ENCODE results near the gene CDC14B. TPM values are rescaled to one million over a fixed set of nuclear protein-coding genes. Genes with fewer than 3 reads are reported as not detected.
A peak's percentile ranks its signal among the peaks of the same experiment; 100 is the strongest.

Gene CDC14B
- total and polyA plus RNA-seq, 4 donors = 2.9 to 29.8 (median 8.0) TPM

GRCh38 chr9:96509026-96509425, 110.6 kb downstream of the CDC14B start:
- Histone ChIP-seq H3K4me3 (no peak overlapping the region), H3K9me3 (ENCODE audit: control insufficient read depth in 4 of 4, insufficient read depth in 3 of 4, low read length in 3 of 4) (no peaks in the 10 kb centered on the region), H3K27me3 (ENCODE audit: control insufficient read depth in 3 of 3, insufficient read depth in 3 of 3, low read length in 2 of 3) (no peaks in the 10 kb centered on the region), H3K27ac (ENCODE audit: low read depth in 1 of 2, low read length in 1 of 2) (no peak overlapping the region), H3K36me3 (ENCODE audit: control insufficient read depth in 4 of 4, insufficient read depth in 4 of 4, low read length in 4 of 4) (peaks cover 0 to 16% (median 8%) of the 10 kb centered on the region in 4 donors), H3K4me1 (ENCODE audit: control insufficient read depth in 5 of 5, insufficient read depth in 5 of 5, low read length in 5 of 5) (peaks cover 0 to 7% (median 0%) of the 10 kb centered on the region in 5 donors), H3K9ac (ENCODE audit: insufficient read depth in 1 of 2, low read length in 2 of 2) (no peak overlapping the region)
- ATAC-seq (ENCODE audit: insufficient read depth, low FRiP score) (no peak), DNase-seq (no peak)
- TF ChIP-seq CTCF (IDR thresholded peaks at IDR 0.05; ENCODE audit: control extremely low read depth, extremely low read depth) = no peak
- WGBS, 2 donors = 95 to 98% methylated on average over 5 of the region's 5 CpGs

- H3K9ac ChIP-seq (ENCODE audit: insufficient read depth in 1 of 2, low read length in 2 of 2) = no peak overlapping the region
- DNase-seq (no peak), ATAC-seq (ENCODE audit: insufficient read depth, low FRiP score) (no peak)
- H3K36me3 ChIP-seq (ENCODE audit: control insufficient read depth in 4 of 4, insufficient read depth in 4 of 4, low read length in 4 of 4) = peaks cover 0 to 11% (median 6%) of the 10 kb centered on the region in 4 donors
- H3K9me3 ChIP-seq (ENCODE audit: control insufficient read depth in 4 of 4, insufficient read depth in 3 of 4, low read length in 3 of 4) = no peaks in the 10 kb centered on the region
- H3K4me3 ChIP-seq = no peak overlapping the region
- H3K4me1 ChIP-seq (ENCODE audit: control insufficient read depth in 5 of 5, insufficient read depth in 5 of 5, low read length in 5 of 5) = peaks cover 0 to 5% (median 0%) of the 10 kb centered on the region in 5 donors
- no peak for TF ChIP-seq CTCF (IDR thresholded peaks at IDR 0.05; ENCODE audit: control extremely low read depth, extremely low read depth)
- H3K27ac ChIP-seq (ENCODE audit: low read depth in 1 of 2, low read length in 1 of 2) = no peak overlapping the region
- no peaks in the 10 kb centered on the region for H3K27me3 ChIP-seq (ENCODE audit: control insufficient read depth in 3 of 3, insufficient read depth in 3 of 3, low read length in 2 of 3)
- 86 to 95% methylated on average over 14 of the region's 14 CpGs for WGBS, 2 donors
These were observed 111.3 kb downstream of the CDC14B start for GRCh38 chr9:96508227-96508940.

DNA sequence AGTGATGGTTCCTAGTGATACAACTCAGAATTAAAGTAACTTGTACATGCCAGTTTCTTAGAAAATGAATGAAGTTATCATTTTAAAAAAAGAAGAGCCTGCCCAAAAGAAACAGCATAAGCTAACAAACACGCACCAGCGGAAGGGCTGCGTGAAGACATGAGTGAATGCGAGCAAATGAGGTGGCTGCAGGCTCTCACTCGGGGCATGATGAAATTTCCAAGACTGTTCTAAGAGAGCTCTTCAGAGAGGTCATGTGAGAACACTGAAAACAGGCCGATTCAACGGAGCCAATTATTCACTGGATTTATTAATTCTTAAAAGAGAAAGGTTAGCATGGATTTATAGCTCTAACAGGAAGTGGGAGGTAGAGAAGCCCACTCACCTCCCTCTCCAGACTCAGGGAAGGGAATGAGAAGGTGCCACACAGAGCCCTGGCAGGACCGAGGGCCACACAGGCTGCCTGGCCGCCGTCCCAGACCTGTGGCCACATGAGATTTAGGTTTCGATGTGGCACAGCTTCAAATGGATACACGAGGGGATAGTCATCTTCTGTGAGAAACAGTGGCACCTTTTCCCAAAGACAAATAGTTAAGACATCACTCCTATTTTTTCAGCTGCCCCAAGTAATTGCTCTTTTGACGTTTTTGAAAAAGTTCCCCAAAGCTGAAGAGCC, 114.2 kb downstream of the CDC14B start:
- Histone ChIP-seq H3K4me3 (no peak overlapping the region), H3K36me3 (ENCODE audit: control insufficient read depth in 4 of 4, insufficient read depth in 4 of 4, low read length in 4 of 4) (peaks cover 0 to 7% (median 2%) of the 10 kb centered on the region in 4 donors), H3K9ac (ENCODE audit: insufficient read depth in 1 of 2, low read length in 2 of 2) (no peak overlapping the region), H3K9me3 (ENCODE audit: control insufficient read depth in 4 of 4, insufficient read depth in 3 of 4, low read length in 3 of 4) (no peaks in the 10 kb centered on the region), H3K27ac (ENCODE audit: low read depth in 1 of 2, low read length in 1 of 2) (no peak overlapping the region), H3K27me3 (ENCODE audit: control insufficient read depth in 3 of 3, insufficient read depth in 3 of 3, low read length in 2 of 3) (no peaks in the 10 kb centered on the region), H3K4me1 (ENCODE audit: control insufficient read depth in 5 of 5, insufficient read depth in 5 of 5, low read length in 5 of 5) (peaks cover 0 to 2% (median 0%) of the 10 kb centered on the region in 5 donors)
- DNase-seq (peak in 1 of 3 donors; percentile 50), ATAC-seq (ENCODE audit: insufficient read depth, low FRiP score) (peak; percentile 62)
- no peak for TF ChIP-seq CTCF (IDR thresholded peaks at IDR 0.05; ENCODE audit: control extremely low read depth, extremely low read depth)
- WGBS, 2 donors = 67 to 83% methylated on average over 13 of the region's 13 CpGs
